ENCODE measurements around the gene SELENOK. TPM values are rescaled to one million over a fixed set of nuclear protein-coding genes. Genes with fewer than 3 reads are reported as not detected.

The SELENOK gene
- total RNA-seq, 1 experiment from 2014 or later, result 21.9 TPM

GRCh38 chr3:53842436-53843194, 49.0 kb downstream of the SELENOK start:
- H3K9me3 ChIP-seq (ENCODE audit: insufficient read depth, low read depth), result no peaks in the 10 kb centered on the region
- no peaks in the 10 kb centered on the region for H4K20me1 ChIP-seq (ENCODE audit: insufficient read depth)
- H3K4me3 ChIP-seq, result no peak overlapping the region
- no peak overlapping the region for H3K4me2 ChIP-seq
- no TSS peak for BruUV-seq (replicated peaks)
- CTCF ChIA-PET, result no interaction called here
- H3K27ac ChIP-seq, result no peak overlapping the region
- no peaks in the 10 kb centered on the region for H3K9me2 ChIP-seq (ENCODE audit: insufficient read depth)
- H2AFZ ChIP-seq, result no peak overlapping the region
- no peak for DNase-seq
- POLR2A ChIA-PET (ENCODE audit: unreplicated experiment), result interaction anchor here (0.6 kb wide), 1 partner anchor 160 kb away, joined by 6 read pairs; no protein-coding TSS in a partner anchor
- intact Hi-C loops (cut with micrococcal nuclease; ENCODE audit: unreplicated experiment), result no loop called here
- H3K4me1 ChIP-seq (replicated peaks; ENCODE audit: insufficient read depth), result no peaks in the 10 kb centered on the region
- no peaks in the 10 kb centered on the region for H3K79me2 ChIP-seq (ENCODE audit: low read depth)
- TF ChIP-seq EZH2 (IDR thresholded peaks at IDR 0.05; ENCODE audit: low read depth), result no peak
- TF ChIP-seq CTCF (conservative IDR thresholded peaks at IDR 0.05), result no peak
- no peaks in the 10 kb centered on the region for H3F3A ChIP-seq (ENCODE audit: insufficient read depth, low read depth)
- H3K36me3 ChIP-seq (ENCODE audit: low read depth), result no peaks in the 10 kb centered on the region
- 0 out of 2 replicates have a peak, but pooled peaks cover 13% of the 10 kb centered on the region for H3K27me3 ChIP-seq (ENCODE audit: insufficient read depth, low read depth)

- Histone ChIP-seq H4K20me1 (ENCODE audit: insufficient read depth) (no peaks in the 10 kb centered on the region), H3K36me3 (ENCODE audit: low read depth) (no peaks in the 10 kb centered on the region), H3K9me2 (ENCODE audit: insufficient read depth) (no peaks in the 10 kb centered on the region), H3K4me3 (no peak overlapping the region), H2AFZ (no peak overlapping the region), H3F3A (ENCODE audit: insufficient read depth, low read depth) (no peaks in the 10 kb centered on the region), H3K4me2 (no peak overlapping the region), H3K79me2 (ENCODE audit: low read depth) (no peaks in the 10 kb centered on the region), H3K27ac (no peak overlapping the region), H3K9me3 (ENCODE audit: insufficient read depth, low read depth) (no peaks in the 10 kb centered on the region), H3K27me3 (ENCODE audit: insufficient read depth, low read depth) (peaks cover 20% of the 10 kb centered on the region; the same call in 1 of the 2 replicates), H3K4me1 (replicated peaks; ENCODE audit: insufficient read depth) (no peaks in the 10 kb centered on the region)
- ChIA-PET CTCF (no interaction called here), POLR2A (ENCODE audit: unreplicated experiment) (no interaction called here)
- TF ChIP-seq CTCF (conservative IDR thresholded peaks at IDR 0.05), result no peak
- TF ChIP-seq EZH2 (IDR thresholded peaks at IDR 0.05; ENCODE audit: low read depth), result no peak
- intact Hi-C loops (cut with micrococcal nuclease; ENCODE audit: unreplicated experiment), result no loop called here
- no peak for DNase-seq
- BruUV-seq (replicated peaks), result no TSS peak
Measured at GRCh38 chr3:53841296-53841695, 50.4 kb downstream of the SELENOK start.

GRCh38 chr3:53837331-53837730, 54.3 kb downstream of the SELENOK start:
- intact Hi-C loops (cut with micrococcal nuclease; ENCODE audit: unreplicated experiment), result no loop called here
- no peaks in the 10 kb centered on the region for H3K36me3 ChIP-seq (ENCODE audit: low read depth)
- no peak overlapping the region for H2AFZ ChIP-seq
- H4K20me1 ChIP-seq (ENCODE audit: insufficient read depth), result no peaks in the 10 kb centered on the region
- H3K27me3 ChIP-seq (ENCODE audit: insufficient read depth, low read depth), result peaks cover 20% of the 10 kb centered on the region; the same call in 1 of the 2 replicates
- POLR2A ChIA-PET (ENCODE audit: unreplicated experiment), result no interaction called here
- H3K79me2 ChIP-seq (ENCODE audit: low read depth), result no peaks in the 10 kb centered on the region
- H3F3A ChIP-seq (ENCODE audit: insufficient read depth, low read depth), result no peaks in the 10 kb centered on the region
- no peak overlapping the region for H3K4me3 ChIP-seq
- no peak overlapping the region for H3K4me2 ChIP-seq
- no peak for DNase-seq
- H3K9me2 ChIP-seq (ENCODE audit: insufficient read depth), result no peaks in the 10 kb centered on the region
- TF ChIP-seq CTCF (conservative IDR thresholded peaks at IDR 0.05), result no peak
- TF ChIP-seq EZH2 (IDR thresholded peaks at IDR 0.05; ENCODE audit: low read depth), result no peak
- no peaks in the 10 kb centered on the region for H3K9me3 ChIP-seq (ENCODE audit: insufficient read depth, low read depth)
- BruUV-seq (replicated peaks), result no TSS peak
- CTCF ChIA-PET, result no interaction called here
- no peaks in the 10 kb centered on the region for H3K4me1 ChIP-seq (replicated peaks; ENCODE audit: insufficient read depth)
- H3K27ac ChIP-seq, result no peak overlapping the region
